RWPE1 (cell line): Measurements from ENCODE around the gene CDC42EP5.
"Not testable (repeated sequence)": the region's sequence is repeated elsewhere in the genome, so short reads cannot be mapped to it uniquely, and the experiment has no call there.

Source experiments
- CTCF ChIA-PET: fragments of 350-600 bp; sonication (Branson Sonifier 250); formaldehyde crosslinking; extraction: SDS; loops from one replicate; lab custom pipeline; 2021; lab: Yijun Ruan, JAX
- POLR2A ChIA-PET: fragments of 400-600 bp; formaldehyde crosslinking; extraction: SDS; loops from one replicate; lab custom pipeline; 2020; ENCODE audit warnings: antibody characterized with exemption; ENCODE audit not compliant: low non-redundant PET; lab: Yijun Ruan, JAX
- DNase-seq: peaks from one replicate; pipeline ENCODE4 v3.0.0; 2012; ENCODE audit warnings: low spot score
- H3K27ac ChIP-seq: fragments of 450-650 bp; 2 replicates; pipeline ENCODE4 v1.5.1; 2017
- TF ChIP-seq, protein P1 (sequence below): fragments of 450-650 bp; conservative IDR thresholded peaks from 2 replicates; pipeline ENCODE4 v1.5.1; 2017; ENCODE audit warnings: low read depth, mild to moderate bottlenecking

Gene CDC42EP5

DNA sequence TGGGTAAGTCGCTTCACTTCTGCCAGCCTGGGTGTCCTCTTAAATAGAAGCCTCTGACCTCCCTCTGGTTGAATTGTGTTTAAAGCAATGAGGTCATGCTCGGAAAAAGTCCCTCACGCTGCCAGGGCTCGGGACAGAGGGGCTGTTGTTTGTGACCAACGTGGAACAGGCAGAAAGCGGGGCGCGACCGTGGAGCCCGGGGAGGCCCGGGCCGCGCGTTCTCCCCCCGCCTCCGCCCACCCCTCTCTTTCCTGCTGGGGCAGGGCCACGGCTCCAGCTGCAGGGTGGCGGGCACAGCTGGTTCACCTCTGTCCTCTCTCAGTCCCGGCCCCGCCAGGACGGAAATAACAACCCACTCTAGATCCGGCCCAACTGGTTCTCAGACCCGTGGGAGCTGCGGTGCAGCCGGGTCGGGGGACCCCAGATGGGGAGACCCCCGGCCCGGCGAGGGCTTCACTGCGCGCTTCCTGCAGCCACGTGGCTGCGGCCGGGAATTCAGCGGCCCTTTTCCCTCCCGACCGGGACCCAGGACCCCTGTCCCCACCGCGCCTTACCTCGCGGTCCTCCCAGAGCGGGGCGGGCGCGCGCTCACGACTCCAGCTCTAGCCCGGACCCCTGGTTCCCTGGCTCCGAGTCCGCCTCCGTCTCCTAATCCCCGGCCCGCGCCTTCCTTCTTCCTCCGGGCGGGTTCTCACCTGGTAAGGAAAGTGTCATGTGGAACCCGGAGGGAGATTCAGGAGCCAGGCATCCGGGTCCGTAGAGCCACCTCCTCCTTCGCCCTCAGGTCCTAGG lies 1.9 kb downstream of the CDC42EP5 start:
- TF ChIP-seq, protein P1, sequence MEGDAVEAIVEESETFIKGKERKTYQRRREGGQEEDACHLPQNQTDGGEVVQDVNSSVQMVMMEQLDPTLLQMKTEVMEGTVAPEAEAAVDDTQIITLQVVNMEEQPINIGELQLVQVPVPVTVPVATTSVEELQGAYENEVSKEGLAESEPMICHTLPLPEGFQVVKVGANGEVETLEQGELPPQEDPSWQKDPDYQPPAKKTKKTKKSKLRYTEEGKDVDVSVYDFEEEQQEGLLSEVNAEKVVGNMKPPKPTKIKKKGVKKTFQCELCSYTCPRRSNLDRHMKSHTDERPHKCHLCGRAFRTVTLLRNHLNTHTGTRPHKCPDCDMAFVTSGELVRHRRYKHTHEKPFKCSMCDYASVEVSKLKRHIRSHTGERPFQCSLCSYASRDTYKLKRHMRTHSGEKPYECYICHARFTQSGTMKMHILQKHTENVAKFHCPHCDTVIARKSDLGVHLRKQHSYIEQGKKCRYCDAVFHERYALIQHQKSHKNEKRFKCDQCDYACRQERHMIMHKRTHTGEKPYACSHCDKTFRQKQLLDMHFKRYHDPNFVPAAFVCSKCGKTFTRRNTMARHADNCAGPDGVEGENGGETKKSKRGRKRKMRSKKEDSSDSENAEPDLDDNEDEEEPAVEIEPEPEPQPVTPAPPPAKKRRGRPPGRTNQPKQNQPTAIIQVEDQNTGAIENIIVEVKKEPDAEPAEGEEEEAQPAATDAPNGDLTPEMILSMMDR = no peak
- POLR2A ChIA-PET = no interaction called here
- H3K27ac ChIP-seq = peak overlapping the region; percentile 65
- peak; percentile 47 for DNase-seq
- CTCF ChIA-PET = interaction anchor here (1.0 kb wide), 1 partner anchor 11 kb away, joined by 3 read pairs; no protein-coding TSS in a partner anchor

DNA sequence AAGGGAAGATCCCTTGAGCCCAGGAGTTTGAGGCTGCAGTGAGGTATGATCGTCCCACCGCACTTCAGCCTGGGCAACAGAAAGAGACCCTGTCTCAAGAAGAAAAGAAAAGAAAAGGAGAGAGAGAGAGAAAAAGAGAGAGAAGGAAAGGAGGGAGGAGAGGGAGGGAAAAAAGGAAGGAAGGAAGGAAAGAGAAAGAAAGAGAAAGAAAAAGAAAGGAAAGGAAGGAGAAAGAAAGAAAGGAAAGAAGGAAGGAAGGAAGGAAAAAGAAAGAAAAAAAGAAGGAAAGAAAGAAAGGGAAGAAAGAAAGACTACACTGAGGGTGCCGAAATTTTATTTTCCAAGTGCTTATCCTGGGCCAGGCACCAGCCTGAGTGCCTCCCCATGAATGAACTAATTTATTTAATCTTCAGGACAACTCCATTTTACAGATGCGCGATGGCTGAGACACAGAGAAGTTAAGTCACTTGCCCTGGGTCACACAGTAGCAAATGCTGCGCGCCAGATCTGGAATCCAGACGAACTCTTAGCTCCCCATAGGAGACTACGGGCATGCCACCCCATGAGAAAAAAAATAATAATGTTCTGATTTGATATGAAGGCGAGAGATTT lies 2.7 kb downstream of the CDC42EP5 start:
- H3K27ac ChIP-seq = peak overlapping the region; percentile 67
- no peak for DNase-seq
- CTCF ChIA-PET = no interaction called here
- POLR2A ChIA-PET = no interaction called here
- TF ChIP-seq, protein P1 = no peak

DNA sequence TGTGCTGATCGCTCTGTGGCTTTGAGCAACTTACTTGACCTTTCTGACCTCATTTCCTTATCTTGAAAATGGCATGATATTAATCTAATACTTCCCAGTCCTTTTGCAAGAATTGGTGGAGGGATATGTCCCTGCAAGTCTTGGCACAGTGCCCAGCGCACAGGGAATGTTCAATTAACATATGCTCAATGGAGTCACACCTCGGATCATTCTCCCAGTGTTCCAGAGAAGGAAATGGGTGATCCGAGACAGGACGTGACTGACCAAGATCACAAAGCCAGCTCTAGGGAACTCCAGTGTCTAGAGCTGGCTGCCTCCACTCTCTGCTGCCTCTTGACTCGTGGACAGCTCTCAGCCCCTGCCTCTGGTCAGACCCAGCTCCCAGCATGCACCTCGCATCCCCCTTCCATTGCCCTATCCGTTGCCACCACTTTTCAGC lies 3.6 kb downstream of the CDC42EP5 start:
- DNase-seq = no peak
- POLR2A ChIA-PET = no interaction called here
- CTCF ChIA-PET = no interaction called here
- TF ChIP-seq, protein P1 = no peak
- H3K27ac ChIP-seq = peak overlapping the region; percentile 67

DNA sequence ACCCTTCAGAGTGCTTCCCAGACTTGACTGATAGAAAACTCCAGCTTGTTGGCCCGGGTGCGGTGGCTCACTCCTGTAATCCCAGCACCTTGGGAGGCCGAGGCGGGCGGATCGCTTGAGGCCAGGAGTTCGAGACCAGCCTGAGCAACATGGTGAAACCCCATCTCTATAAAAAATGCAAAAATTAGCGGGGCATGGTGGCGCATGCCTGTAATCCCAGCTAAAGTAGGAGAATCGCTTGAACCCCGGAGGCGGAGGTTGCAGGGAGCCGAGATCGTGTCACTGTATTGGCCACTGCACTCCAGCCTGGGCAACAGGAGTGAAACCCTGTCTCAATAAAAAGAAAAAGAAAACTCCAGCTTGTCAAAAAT lies 7.0 kb downstream of the CDC42EP5 start:
- DNase-seq, POLR2A ChIA-PET: not testable (repeated sequence)
- CTCF ChIA-PET = interaction anchor here (0.6 kb wide), 1 partner anchor 211 kb away, joined by 5 read pairs; no protein-coding TSS in a partner anchor
- peak overlapping the region; percentile 99 for H3K27ac ChIP-seq

DNA sequence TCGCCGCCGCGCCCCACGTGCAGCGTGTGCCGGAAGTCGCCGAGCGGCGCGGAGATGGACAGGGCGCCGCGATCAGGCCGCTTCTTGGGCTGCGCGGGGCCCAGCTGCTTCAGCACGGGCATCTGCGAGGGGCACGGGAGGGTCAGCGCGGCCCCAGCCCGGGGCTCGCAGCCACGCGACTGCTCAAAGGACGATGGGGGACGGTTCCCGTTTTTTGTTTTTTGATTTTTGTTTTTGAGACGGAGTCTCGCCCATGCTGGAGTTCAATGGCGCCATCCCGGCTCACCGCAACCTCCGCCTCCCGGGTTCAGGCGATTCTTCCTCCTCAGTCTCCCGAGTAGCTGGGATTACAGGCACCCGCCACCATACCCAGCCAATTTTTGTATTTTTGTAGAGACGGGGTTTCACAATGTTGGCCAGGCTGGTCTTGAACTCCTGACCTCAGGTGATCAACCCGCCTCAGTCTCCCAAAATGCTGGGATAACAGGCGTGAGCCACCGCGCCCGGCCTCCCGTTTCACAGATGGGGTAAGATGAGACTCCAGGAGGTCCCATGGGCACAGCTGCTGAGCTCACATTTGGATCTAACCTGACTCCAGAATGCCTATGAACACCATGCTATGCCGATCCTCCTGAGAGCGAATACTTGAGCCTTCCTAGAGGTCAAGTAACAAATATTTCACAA lies 7.5 kb downstream of the CDC42EP5 start:
- ChIA-PET CTCF (interaction anchor here (0.6 kb wide), 1 partner anchor 211 kb away, joined by 5 read pairs; no protein-coding TSS in a partner anchor), POLR2A (no interaction called here)
- no peak for DNase-seq
- peak overlapping the region; percentile 99 for H3K27ac ChIP-seq
- TF ChIP-seq, protein P1 = no peak

DNA sequence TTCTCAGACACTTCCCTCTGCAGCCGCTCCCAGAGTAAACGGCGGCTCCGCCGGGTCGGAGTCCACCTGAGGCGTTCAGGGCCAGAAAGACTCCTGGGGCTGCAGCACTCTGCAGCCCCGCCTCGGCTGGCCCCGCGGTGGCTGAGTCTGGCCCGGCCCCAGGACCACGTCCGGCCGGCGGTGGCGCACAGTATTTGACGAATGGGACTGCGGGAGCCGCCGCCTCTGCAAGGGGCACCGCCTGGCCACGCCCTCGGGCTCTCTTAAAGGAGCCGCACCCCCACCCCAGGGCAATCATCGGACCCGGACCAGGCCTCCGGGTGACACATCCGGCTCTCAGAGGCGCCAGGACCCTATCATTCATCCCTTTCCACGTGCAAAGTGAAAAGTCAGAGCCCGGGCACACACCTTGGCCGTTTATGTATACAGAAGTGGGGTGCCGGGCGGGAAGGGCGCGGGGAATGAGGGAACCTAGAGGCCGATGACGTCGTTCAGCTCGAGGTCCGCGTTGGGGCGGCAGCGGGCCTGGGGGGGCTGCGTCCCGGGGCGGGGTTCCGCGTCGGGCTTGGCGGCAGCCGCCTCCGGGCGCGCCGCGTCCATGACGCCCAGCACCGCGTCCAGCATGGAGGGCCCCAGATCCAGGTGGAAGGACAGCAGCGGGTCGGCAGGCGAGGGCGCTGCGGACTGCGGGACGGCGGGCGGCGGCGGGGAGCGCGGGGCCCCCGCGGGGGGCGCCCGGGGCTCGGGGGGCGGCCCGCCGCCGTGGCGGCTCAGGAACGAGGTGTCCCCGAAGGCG lies 8.3 kb downstream of the CDC42EP5 start:
- ChIA-PET POLR2A (no interaction called here), CTCF (no interaction called here)
- H3K27ac ChIP-seq = peak overlapping the region; percentile 99
- TF ChIP-seq, protein P1 = no peak
- peak; percentile 78 for DNase-seq
